PFSK-1 (cell line): ENCODE measurements around the gene METTL8.

Experiments used
- POLR2AphosphoS5 ChIP-seq: IDR thresholded peaks from 2 replicates; pipeline ENCODE4 v1.6.1; 2012; ENCODE audit warnings: low read depth, mild to moderate bottlenecking, control low read depth, low read length, moderate library complexity
- REST ChIP-seq, 2 experiments: IDR thresholded peaks; 2 replicates each; pipeline versions ENCODE4 v1.6.1 to v1.8.0; 2011 to 2012; ENCODE audit warnings: low read depth in 2 of 2, low read length in 2 of 2, control low read depth in 1 of 2, inconsistent platforms in 1 of 2, mild to moderate bottlenecking in 1 of 2, moderate library complexity in 1 of 2; ENCODE audit not compliant: insufficient read depth in 1 of 2

DNA sequence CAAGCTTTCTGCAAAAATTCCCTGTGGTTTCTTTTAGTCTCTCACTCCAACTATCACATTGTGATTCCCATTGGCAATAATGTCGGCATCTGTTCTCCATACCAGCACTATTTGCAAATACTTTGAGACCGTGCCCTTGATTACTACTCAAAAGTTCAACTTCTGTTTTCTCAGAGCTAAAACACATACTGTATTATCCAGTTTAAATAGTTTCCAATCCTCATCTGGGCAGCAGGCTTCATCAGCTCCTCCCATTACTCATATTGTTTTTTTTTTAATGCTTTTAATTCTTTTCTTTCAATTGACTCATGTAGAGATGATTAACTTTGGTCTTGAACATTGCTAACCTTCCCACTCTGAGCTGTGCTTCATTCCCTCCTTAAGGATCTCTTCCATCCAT is 135.8 kb downstream of the METTL8 start:
- TF ChIP-seq POLR2AphosphoS5 (no peak), REST (IDR thresholded peaks at IDR 0.05; ENCODE audit: insufficient read depth in 1 of 2, low read depth in 2 of 2, low read length in 2 of 2) (no peak)
